HUES48 (cell line): ENCODE results near the gene AKR1D1.

Experiments used
- H3K27ac ChIP-seq: one replicate; pipeline ENCODE4 v1.7.0; 2013; ENCODE audit warnings: low read depth, low read length, inconsistent platforms
- H3K27me3 ChIP-seq: 2 replicates; pipeline ENCODE4 v1.6.1; 2013; ENCODE audit warnings: mild to moderate bottlenecking, low read length; ENCODE audit not compliant: control insufficient read depth, insufficient read depth
- H3K36me3 ChIP-seq: 2 replicates; pipeline ENCODE4 v1.6.1; 2013; ENCODE audit warnings: low read length; ENCODE audit not compliant: control insufficient read depth, insufficient read depth
- H3K4me1 ChIP-seq: 2 replicates; pipeline ENCODE4 v1.6.1; 2013; ENCODE audit warnings: mild to moderate bottlenecking, low read length; ENCODE audit not compliant: control insufficient read depth, insufficient read depth
- H3K4me3 ChIP-seq: 2 replicates; pipeline ENCODE4 v1.5.1; 2013; ENCODE audit warnings: mild to moderate bottlenecking, low read depth, low read length
- H3K9ac ChIP-seq: 2 replicates; pipeline ENCODE4 v1.6.1; 2013; ENCODE audit warnings: mild to moderate bottlenecking, low read depth, low read length, moderate library complexity
- H3K9me3 ChIP-seq: 2 replicates; pipeline ENCODE4 v1.6.1; 2013; ENCODE audit warnings: low read length; ENCODE audit not compliant: control insufficient read depth, insufficient read depth

The AKR1D1 gene

GRCh38 chr7:138120140-138120827, 44.0 kb downstream of the AKR1D1 start:
- no peaks in the 10 kb centered on the region for H3K9me3 ChIP-seq
- no peak overlapping the region for H3K4me3 ChIP-seq
- no peaks in the 10 kb centered on the region for H3K27me3 ChIP-seq
- H3K4me1 ChIP-seq = no peaks in the 10 kb centered on the region
- no peak overlapping the region for H3K27ac ChIP-seq
- no peaks in the 10 kb centered on the region for H3K36me3 ChIP-seq
- no peak overlapping the region for H3K9ac ChIP-seq

DNA sequence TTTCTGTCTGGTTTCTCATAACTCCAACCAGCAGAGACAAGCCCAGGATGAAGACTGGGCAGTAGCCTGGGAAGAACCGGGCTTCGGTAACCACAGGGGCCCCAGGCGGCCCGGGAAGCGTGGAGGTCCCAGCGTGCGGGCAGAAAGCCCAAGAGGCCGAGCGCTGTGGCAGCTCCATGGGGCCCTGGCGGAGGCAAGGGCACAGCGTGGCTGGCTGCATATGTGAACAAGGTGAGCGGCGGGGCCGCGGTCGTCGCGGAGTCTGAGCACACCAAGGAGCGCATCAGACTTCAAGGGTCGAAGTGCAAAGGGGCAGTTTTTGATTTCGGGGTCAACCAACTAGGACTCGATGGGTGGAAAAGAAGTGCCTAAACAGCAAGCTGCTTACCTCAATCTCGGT, 45.9 kb downstream of the AKR1D1 start:
- Histone ChIP-seq H3K27ac (no peak overlapping the region), H3K4me3 (no peak overlapping the region), H3K4me1 (no peaks in the 10 kb centered on the region), H3K27me3 (no peaks in the 10 kb centered on the region), H3K9ac (no peak overlapping the region), H3K9me3 (no peaks in the 10 kb centered on the region), H3K36me3 (no peaks in the 10 kb centered on the region)

DNA sequence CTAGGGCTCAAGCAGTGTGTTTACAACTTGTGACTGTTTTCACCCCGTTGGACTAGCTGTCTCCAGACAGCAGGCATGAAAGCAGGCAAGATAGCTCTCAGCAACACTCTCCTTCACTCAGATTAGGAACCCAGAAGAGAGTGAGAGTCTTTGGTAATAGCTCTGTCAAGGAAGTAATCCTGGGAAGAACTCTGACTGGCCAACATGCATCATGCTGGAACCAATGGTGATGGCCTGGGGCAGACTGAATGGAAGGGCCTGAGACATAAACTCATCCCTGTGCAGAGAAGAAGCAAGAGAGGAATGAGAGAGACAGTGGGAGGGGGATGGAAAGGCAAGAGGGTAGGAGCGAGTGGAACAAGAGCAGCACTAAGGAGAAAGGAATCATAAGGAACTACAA, 48.9 kb downstream of the AKR1D1 start:
- Histone ChIP-seq H3K27me3 (no peaks in the 10 kb centered on the region), H3K36me3 (no peaks in the 10 kb centered on the region), H3K4me1 (no peaks in the 10 kb centered on the region), H3K9me3 (peaks cover 7% of the 10 kb centered on the region), H3K27ac (no peak overlapping the region), H3K9ac (no peak overlapping the region), H3K4me3 (no peak overlapping the region)

- no peak overlapping the region for H3K9ac ChIP-seq
- no peaks in the 10 kb centered on the region for H3K27me3 ChIP-seq
- no peak overlapping the region for H3K27ac ChIP-seq
- H3K4me3 ChIP-seq = no peak overlapping the region
- H3K9me3 ChIP-seq = peaks cover 7% of the 10 kb centered on the region
- H3K36me3 ChIP-seq = no peaks in the 10 kb centered on the region
- no peaks in the 10 kb centered on the region for H3K4me1 ChIP-seq
Measured at GRCh38 chr7:138125598-138126111, 49.4 kb downstream of the AKR1D1 start.

GRCh38 chr7:138126928-138127327, 50.7 kb downstream of the AKR1D1 start:
- peaks cover 7% of the 10 kb centered on the region for H3K9me3 ChIP-seq
- no peak overlapping the region for H3K9ac ChIP-seq
- no peaks in the 10 kb centered on the region for H3K36me3 ChIP-seq
- no peak overlapping the region for H3K27ac ChIP-seq
- H3K4me1 ChIP-seq = no peaks in the 10 kb centered on the region
- no peaks in the 10 kb centered on the region for H3K27me3 ChIP-seq
- no peak overlapping the region for H3K4me3 ChIP-seq

- H3K27me3 ChIP-seq = no peaks in the 10 kb centered on the region
- no peaks in the 10 kb centered on the region for H3K4me1 ChIP-seq
- H3K4me3 ChIP-seq = no peak overlapping the region
- peaks cover 16% of the 10 kb centered on the region for H3K9me3 ChIP-seq
- H3K36me3 ChIP-seq = no peaks in the 10 kb centered on the region
- H3K9ac ChIP-seq = no peak overlapping the region
- H3K27ac ChIP-seq = no peak overlapping the region
Measured at GRCh38 chr7:138127996-138128395, 51.7 kb downstream of the AKR1D1 start.

GRCh38 chr7:138129551-138130165, 53.4 kb downstream of the AKR1D1 start:
- H3K36me3 ChIP-seq = no peaks in the 10 kb centered on the region
- H3K9ac ChIP-seq = no peak overlapping the region
- H3K27me3 ChIP-seq = no peaks in the 10 kb centered on the region
- no peak overlapping the region for H3K27ac ChIP-seq
- no peaks in the 10 kb centered on the region for H3K4me1 ChIP-seq
- H3K4me3 ChIP-seq = no peak overlapping the region
- H3K9me3 ChIP-seq = peaks cover 16% of the 10 kb centered on the region

DNA sequence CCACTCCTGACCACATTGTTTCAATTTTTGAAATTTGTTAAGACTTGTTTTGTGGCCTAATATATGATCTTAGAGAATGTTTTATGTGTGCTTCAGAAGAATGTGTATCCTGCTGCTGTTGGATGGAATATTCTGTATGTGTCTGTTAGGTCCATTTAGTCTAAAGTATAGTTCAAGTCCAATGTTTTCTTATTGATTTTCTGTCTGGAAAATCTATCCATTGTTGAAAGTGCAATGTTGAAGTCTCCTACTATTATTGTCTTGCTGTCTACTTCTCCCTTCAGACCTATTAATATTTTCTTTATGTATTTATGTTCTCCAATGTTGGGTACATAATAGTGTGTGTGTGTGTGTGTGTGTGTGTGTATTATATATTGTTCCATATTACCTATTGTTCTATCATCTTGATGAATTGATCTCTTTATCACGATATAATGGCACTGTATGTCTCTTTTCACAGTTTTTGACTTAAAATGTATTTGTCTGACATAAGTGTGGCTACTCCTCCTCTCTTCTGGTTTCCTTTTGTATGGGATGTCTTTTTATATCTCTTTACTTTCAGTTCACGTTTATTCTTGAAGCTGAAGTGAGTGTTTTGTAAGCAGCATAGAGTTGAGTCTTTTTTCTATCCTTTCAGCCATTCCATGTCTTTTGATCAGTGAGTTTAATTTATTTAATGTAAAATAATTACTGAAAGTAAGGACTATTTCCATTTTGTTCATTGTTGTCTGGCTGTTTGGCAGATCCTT, 61.3 kb downstream of the AKR1D1 start:
- Histone ChIP-seq H3K4me1 (no peaks in the 10 kb centered on the region), H3K9ac (no peak overlapping the region), H3K9me3 (peaks cover 8% of the 10 kb centered on the region; the same call in 1 of the 2 replicates), H3K4me3 (no peak overlapping the region), H3K27me3 (no peaks in the 10 kb centered on the region), H3K27ac (no peak overlapping the region), H3K36me3 (no peaks in the 10 kb centered on the region)

- H3K27me3 ChIP-seq = no peaks in the 10 kb centered on the region
- H3K9me3 ChIP-seq = peaks cover 4% of the 10 kb centered on the region; the same call in 1 of the 2 replicates
- no peak overlapping the region for H3K27ac ChIP-seq
- H3K4me3 ChIP-seq = no peak overlapping the region
- H3K4me1 ChIP-seq = no peaks in the 10 kb centered on the region
- no peak overlapping the region for H3K9ac ChIP-seq
- H3K36me3 ChIP-seq = no peaks in the 10 kb centered on the region
Measured at GRCh38 chr7:138138244-138138643, 62.0 kb downstream of the AKR1D1 start.

GRCh38 chr7:138142583-138143201, 66.4 kb downstream of the AKR1D1 start:
- no peak overlapping the region for H3K4me3 ChIP-seq
- H3K9ac ChIP-seq = no peak overlapping the region
- no peaks in the 10 kb centered on the region for H3K36me3 ChIP-seq
- H3K9me3 ChIP-seq = no peaks in the 10 kb centered on the region
- no peaks in the 10 kb centered on the region for H3K27me3 ChIP-seq
- H3K4me1 ChIP-seq = no peaks in the 10 kb centered on the region
- no peak overlapping the region for H3K27ac ChIP-seq
